ENCODE measurements around the gene CEP112.
A peak's percentile ranks its signal among the peaks of the same experiment; 100 is the strongest.

CEP112 gene

DNA sequence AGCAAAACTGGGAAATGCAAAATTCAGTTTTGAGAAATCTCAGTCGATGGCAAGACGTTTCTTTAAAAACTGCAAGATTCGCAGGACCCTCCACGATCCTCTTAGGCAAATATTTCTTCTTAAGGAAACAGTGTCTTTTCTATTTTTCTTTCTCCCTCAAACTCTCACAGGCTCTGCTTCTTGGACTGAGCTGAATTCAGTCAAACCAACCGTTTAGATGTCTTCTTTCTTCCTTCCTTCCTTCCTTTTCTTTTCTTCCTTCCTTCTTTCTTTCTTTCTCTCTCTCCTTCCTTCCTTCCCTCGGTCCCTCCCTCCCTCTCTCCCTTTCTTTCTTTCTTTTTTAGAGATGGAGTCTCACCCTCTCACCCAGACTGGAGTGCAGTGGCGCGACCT is 563.3 kb downstream of the CEP112 start:
- no peak for DNase-seq

DNA sequence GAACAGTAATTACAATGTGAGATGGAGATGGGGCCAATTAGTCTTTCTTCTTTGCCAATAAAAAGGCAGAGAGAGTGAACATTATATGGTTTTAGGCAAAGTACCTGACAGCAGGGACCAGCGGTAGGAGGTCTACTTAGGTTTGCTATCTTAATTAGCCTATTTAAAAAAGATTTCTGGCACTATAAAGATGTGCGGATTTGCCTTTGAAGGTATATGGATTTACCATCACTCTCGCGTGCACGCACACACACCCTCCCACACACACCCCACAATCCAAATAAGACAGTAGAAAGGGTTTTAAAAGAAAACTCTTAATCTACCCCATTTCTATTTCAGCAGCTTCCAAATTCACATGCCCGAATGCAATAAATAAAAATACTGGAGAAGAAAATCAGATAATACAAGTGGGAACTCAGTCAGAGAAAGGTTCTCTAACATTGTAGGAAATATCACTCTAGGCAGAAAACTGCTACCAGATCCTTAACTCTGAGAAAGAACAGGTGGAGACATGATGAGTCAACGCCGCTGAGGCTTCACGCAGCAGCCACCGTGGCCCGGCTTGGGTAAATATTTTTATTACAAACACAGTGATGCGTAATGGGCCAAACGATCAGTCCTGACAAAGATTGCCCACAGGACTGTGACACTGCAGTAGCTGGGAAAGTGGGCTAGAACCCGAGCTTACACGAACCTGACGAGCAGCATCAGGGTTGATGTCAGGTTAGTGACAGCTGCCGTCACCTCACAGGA is 563.9 kb downstream of the CEP112 start:
- DNase-seq: peak; percentile 12

DNA sequence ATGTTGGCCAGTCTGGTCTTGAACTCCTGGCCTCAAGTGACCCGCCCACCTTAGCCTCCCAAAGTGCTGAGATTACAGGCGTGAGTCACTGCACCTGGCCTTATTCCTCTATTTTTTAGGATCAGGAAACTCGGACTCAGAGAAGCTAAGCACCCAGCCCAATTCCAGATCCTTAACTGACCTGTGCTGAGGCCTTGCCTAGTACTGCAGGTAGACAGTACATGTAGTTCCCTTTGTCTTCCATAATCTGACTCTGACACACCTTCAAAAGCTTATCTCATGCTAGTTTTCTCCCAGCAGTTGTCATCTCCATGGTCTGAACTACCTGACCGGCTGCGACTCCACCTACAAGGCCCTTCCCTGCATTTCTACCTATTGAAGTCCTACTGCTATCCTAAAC is 564.8 kb downstream of the CEP112 start:
- DNase-seq: no peak

DNA sequence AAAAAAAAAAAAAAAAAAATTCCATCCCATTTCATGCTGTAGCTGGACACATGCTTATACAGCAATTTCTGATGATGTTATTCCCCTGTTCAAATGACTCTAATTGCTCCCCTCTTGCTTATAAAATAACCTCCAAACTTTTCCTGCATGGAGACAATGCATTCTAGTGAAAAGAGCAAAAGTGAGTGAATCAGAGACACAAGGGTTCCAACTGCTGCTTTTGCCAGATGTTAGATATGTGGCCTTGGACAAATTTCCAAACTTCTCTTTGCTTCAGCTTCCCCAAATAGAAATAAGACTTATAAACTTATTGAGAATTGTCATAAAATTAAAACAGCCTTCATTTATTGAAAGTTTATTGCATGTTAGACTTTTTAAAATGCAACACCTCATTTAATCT is 565.5 kb downstream of the CEP112 start:
- no peak for DNase-seq

DNA sequence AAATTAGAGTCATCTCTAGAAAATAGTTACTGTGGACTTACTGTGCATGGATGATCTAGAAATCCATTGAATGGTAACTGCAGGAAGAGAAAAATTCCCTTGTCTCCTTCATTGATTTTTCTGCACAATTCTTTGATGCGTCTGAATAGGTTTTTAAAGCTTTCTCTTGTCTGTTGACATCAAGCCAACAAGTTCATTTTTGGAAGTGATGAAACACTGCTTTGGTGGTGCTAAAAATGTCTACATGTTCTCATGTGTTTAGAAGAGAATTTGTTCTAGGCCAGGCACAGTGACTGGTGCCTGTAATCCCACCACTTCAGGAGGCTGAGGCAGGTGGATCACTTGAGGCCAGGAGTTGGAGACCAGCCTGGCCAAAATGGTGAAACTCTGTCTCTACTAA is 573.4 kb downstream of the CEP112 start:
- no peak for DNase-seq

DNA sequence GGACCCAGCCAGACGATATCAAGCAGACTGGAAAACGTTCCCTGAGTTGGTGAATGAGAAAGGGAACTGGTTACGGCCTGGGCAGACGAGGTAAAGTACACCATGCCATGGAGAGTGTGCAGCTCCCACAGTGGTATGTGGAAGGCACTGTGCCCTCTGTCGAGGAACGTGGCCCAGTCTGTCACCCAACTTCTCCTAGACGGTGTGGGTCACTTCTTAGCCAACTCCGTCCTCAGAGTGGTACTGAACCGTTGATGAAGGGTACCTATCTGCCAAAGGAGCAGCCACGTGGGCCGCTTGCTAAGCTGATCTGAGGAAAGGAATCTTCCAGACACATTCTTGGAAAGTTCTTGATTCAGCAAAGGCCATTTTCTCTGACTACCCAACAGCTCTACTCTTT is 574.4 kb downstream of the CEP112 start:
- no peak for DNase-seq

DNA sequence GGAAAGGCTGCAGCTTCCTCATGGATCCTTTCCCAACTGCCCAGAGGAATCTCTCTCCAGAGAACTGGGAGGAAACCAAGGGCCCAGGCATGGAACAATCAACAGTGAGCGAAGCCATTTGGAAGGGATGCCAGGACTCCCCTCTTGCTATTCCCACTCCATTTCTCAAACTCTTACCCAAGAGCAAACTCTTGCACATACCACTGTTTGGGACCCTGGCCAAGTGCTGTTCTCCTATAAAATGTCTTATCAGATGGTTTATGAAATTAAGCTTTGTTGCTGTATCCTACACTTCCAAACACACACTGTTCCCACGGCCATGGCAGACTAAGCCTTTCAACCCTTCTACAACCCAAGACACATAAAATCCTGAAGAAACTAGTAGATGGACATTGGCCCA is 582.2 kb downstream of the CEP112 start:
- DNase-seq: no peak

DNA sequence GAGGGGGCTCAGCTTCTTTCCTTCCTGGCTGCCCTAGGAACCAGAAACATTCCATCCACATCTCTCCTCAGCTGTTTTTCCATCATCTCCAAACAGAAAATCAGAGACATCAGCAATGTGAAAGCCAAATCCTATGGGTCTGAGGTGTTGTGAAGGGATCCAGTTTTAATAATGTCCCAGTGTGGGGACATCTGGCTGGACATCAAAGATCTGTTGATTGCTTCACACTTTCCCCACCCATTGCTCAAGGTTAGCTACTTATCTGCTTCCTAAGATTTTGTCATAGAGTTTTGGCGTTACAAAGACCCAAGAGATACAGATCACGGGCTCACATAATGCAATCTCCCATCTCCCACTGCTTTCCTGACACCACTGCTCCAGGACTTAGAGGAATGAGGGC is 582.6 kb downstream of the CEP112 start:
- no peak for DNase-seq

DNA sequence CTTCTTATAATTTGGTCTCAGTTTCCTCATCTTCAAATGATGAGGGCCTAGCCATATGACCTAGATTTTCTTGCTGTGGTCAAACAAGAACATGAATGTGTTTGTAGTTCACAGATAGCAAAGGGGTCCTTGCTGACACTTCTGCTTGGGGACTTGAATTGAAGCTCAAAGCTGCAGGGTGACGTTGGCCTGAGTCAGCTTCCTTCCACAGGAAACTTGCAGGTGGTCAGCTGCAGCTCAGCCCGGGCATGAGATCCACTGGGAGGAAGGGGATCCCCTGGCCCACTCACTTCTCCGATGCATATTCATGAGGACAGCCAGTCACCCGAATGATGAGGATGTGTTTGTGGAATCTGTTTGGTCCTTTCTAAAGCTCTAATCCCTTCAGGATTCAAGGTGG is 587.9 kb downstream of the CEP112 start:
- DNase-seq: no peak

DNA sequence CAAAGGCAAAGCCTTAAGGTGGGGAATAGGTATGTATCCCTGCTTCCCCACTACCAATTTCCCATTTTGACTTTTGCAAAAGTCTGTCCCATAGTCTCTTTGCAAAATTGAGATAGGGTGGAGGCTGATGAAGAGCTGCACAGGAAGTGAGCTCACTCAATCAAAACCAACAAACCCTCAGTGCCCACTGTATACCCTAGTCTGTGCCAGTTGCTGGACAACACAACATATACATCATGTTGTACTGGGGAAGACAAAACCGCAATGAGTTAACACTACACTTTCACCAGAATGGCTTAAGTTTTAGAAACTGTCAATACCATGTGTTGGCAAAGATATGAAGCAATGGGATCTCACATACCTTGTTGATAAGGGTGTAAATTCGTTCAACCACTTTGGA is 590.1 kb downstream of the CEP112 start:
- DNase-seq: no peak

DNA sequence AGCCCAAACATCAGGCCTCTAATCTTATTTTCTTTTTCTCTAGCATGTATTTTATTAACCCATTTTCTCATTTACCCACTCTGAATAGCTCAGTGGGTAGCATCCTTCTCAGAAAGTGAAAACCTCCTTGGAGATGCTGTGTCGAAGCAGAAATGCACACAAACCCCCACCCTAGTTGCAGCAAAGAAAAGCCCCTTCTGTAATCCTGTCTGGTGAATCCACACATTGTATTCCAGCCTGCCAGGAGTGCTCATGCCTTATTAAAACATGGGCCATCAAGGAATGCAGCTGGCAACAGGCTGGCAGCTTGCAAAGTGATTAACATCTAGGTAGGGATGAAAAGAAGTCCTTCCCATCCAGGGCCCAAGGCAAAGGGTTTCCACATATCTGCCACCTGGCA is 590.8 kb downstream of the CEP112 start:
- no peak for DNase-seq

DNA sequence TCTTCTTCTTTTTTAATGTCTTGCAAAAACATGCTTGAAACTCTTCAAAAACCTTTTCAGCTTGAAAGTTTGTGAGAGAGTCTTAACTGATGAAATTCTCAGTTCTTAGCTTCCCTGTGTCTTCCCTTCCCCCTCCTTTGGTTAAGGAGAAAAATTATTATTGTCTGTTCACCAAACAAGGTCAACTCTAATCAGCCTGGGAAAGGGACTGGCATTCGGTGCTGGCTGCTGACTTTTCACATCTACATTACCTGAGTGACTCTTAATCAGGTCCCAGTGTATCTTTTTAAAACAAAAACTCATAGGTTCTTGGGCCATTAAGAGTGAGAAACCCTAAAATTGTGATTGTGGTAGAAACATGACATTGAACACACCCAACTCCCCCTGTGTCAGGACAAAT is 591.4 kb downstream of the CEP112 start:
- DNase-seq: no peak

DNA sequence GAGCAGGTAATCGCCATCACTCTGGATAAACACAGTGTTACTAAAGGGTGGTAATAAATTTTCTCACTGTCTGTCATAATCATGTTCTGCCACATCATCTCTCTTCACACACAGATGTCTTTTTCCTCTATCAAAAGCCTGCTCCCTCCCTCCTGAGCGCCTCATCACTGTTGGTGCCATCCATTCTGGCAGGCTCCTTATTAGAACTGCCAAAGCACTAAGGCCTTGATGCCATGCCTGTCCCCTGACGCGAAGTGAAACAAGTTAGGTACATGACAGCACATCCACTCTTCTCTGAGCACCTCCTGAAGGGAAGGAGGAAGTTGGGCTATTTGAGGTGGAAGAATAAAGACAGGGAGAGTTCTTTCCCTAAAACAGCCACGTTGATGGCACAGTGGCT is 592.3 kb downstream of the CEP112 start:
- no peak for DNase-seq

DNA sequence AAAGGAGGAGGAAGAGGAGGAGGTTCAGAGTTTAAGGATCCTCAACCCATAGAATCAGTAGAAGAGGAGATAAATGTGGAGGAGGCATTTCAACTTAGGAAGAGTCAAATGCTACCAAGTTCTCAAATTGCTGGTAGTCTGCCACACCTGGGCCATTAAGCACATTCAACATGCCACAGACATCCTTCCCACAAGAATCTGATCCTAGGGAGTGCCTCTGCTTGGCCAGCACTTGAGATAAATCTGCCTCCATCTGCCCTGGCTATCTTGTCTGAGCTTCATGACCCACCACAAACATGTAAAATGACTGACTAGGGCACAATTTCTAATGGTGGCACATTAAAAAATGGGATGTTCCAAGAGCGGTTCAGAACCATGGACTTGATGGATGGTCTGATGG is 593.2 kb downstream of the CEP112 start:
- DNase-seq: no peak

DNA sequence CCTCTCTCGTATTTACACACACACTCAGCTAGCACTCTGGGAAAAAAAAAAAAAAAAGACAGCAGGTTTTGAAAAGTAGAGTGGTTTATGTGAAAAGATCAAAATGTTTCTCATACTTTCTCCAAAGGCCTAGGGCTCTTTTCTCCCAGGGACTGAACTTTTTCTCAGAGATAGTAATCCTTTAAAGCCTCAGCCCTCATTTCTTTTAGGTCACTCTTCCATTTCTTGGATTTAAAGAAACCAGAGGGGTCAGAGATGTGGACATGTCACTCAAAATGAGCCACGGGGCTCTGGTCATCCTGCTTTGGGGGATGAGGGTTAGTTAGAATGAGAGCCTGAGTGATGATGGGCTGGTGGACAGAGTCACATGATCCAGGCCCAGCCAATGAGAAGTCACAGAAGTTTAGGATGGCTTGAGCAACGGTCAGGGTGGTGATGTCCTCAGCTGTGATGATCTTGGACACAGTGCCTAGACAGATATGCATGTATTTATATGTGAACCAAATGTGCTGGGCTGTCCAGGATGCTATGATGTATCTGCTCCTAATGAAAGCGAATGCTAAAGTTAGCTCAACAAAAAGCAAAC is 596.8 kb downstream of the CEP112 start:
- no peak for DNase-seq

DNA sequence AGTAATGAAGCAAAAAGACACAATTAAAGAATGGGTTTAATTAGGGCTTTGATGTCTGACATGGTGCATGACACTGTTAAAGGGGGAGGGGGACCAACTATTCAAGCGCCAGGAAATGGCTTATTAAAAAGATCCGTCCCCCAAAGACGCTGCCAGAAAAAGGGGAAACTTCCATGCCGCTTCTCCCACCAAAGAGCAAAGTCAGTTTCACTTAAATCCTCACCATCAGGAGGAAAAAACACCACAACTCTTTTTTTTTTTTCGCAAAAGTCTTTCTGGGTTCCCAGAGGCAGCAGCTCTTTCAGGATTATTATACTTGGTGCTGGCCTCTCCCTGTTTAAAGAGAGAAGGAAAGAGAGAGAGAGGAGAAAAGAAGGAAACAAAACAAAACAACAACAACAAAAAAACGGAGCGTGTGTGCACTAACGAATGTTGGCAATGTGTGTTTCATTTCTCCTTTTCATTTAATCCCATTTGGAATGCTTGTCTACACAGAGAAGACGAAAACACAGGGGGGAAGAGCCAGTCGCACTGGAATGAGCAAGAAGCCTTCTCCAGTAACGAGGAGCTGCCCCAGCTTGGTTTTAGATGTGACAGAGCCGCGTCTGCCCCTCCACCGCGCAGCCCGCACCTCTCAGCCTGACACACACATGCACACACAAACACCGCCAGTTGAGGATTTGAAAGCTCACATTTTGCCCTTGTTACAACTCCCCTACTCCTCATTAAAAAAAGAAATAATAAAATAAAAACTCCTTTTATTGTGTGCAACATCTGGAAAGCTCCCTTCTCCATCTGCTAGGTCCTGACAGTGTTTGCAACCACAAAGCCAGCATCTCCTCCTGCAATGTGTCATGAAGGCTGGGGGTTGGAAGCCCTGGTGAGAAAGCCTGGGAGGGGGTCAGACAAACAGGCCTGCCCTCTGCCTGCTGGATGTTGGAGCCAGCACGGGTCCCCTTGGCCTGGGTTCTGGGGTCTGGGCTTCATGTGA is 597.8 kb downstream of the CEP112 start:
- DNase-seq: no peak

DNA sequence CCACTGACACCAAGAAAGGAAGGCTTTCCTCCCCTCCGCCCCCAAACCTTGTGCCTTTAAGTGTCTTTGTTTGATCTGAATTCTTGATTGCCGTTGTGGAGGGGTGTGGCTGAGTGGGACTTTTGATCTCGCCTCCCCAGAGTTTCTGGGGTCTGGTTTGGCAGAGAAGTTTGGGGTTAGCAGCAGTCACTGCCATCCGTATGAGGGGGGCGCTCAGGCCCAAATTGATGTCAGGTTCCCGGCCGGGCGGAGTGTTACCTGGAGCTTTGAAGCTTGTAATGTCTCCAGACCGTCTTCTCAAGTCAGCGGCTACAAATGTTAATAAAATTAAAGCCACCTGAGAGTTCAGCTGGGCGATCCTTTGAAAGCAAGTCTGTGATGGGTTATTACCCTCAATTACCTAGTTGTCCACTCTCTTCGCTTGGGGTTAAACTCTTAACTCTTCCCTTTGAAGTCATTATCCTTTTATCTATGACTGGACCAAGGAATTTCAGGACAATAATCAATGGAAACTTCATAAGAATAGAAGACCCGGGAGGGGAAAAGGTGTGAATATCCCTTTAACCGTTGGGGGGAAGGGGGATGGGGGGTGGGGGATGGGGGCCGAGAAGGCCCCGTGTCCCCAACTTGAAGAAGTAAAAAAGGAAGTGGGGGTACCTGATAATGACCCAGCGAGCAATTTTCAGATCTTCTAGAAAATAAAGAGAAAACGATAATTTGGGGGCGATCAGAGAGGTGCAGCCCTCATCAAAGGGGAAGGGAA is 598.7 kb downstream of the CEP112 start:
- DNase-seq: no peak

DNA sequence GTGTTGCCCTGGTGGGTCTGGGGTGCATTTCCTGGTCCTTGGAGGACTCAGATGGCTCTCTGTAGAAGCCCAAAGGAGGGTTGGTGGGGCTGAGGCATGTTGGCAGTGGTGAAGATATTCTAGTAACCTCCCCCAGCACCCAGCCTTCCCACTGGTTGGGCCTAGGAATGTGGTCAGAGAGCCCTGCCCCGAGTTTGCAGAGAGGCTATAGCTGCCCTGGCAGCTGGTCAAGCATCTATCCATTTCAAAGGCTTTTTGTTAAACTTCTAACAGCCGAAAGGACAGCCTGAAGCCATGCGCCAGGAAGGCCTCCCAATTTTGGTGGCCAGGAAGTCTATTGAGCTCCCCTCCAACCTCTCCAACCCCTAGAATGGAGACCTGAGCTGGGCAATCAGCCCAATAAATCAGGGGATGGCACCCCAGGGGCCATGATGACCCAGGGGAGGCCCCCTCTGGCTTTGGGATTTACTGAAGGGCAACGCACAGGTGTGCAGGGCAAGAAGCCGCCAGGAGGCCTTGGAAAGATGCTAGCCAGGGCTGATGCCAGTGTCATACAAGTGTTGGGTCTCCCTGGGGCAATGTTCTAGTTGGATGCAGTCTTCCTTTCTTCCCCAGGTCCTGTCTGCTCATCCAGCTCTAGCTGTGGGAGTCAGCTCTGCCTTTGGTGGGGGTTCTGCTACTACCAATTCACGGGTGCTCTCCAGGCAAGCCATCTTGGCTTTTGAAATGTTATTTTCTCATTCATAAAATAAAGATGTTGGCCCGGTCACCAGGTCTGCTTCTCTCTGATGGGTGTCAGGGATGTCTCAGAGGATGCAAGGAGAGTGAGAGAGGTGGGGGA is 599.6 kb downstream of the CEP112 start:
- DNase-seq: no peak

DNA sequence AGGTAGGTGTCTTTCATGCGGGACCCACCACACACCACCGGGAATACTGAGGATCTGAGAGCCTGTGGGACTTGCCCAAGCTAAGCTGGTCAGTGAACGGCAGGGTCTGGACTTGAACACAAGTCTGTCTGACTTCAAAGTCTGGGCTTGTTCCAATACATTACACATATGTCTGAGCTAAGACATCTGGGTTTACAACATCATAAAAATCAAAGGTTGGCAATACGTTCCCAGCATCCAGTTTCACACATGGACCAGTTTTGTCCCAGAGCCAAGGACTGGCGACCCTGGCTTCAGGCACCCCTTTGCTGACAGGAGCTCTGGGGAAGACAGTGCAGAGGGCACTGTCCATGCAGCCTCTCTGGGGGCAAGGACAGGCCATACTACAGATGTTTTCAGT is 602.6 kb downstream of the CEP112 start:
- DNase-seq: no peak

DNA sequence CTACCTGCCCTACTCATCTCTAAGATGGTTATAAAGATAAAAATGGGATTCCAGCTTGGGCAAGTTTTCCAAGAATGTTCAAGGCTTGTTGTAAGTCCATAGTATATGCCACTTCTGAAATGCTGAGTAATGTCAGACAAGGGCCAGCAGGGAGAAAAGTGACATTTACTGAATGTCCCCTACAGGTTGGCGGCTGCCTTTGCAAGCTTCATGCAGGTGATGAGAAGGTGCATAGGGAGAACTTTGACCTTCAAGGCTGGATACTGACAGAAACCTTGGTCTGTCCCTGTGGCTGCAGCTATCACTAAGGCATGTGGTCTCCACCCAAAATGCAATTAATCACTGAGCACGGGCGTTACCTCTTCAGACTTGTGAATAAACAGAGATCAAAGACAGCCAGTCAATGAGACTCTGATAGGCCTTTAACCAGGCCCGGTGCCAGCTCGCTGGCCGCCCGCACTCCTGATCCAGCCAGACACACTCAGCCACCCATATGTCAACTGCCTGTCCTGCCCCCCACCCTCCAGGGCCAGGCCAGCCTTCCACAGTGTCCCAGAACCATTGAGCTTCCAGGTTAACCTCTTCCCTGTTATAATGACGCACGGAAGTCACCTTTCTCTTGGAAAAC is 603.6 kb downstream of the CEP112 start:
- DNase-seq: peak; percentile 31

DNA sequence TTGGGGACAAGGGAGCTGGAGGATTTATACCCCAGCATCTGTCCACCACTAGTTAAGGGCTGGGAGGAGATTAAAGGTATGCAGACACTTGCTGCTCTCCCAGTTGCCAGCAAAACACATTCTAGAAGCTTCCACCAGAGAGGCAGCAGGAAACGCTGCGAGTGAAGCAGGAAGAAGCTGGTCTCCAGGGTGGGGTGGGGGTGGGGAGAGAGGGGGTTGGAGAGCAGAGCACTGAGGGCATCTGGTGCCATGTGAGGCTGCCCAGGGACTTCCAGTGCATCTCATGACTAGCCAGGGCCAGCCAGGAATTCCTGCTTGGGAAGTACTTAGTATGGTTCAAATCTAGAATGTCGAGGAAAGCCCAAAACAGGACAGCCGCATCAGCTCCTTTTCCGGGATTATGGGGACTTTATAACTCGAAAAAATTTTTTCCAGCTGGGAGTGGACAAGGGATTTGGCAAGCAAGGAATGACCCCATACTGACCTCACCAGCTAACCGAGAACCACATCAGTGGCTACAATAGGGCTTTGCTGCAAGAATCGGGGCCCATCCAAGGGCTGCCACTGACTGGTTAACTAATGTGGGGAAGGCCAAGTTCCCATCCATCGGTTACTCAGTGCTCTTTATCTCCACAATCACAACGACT is 604.3 kb downstream of the CEP112 start:
- DNase-seq: no peak

All from RPMI8226 (cell line).